ENCODE data around the gene RBP2.

DNA sequence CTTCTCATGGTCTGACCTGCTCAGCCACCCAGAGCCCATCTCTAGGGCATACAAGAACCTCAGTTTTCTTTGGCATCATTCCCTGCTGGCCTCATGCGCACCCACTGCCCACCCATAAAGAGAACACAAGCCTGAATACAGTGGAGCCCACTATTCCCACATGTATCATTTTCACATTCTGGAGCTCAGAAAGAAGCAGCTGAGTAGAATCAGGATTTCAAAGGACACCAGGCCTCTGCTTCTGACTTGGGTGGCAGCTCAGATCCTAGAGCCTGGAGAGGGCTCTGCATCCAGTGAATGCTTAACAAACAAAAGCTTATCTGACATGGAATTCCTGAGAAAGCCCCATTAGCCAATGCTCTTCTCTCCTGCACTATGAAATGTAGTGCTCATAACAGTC, 34.7 kb downstream of the RBP2 start:
- TF ChIP-seq, protein P1, sequence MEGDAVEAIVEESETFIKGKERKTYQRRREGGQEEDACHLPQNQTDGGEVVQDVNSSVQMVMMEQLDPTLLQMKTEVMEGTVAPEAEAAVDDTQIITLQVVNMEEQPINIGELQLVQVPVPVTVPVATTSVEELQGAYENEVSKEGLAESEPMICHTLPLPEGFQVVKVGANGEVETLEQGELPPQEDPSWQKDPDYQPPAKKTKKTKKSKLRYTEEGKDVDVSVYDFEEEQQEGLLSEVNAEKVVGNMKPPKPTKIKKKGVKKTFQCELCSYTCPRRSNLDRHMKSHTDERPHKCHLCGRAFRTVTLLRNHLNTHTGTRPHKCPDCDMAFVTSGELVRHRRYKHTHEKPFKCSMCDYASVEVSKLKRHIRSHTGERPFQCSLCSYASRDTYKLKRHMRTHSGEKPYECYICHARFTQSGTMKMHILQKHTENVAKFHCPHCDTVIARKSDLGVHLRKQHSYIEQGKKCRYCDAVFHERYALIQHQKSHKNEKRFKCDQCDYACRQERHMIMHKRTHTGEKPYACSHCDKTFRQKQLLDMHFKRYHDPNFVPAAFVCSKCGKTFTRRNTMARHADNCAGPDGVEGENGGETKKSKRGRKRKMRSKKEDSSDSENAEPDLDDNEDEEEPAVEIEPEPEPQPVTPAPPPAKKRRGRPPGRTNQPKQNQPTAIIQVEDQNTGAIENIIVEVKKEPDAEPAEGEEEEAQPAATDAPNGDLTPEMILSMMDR (IDR thresholded peaks at IDR 0.05): no peak
- no peak for TF ChIP-seq POLR2A (IDR thresholded peaks at IDR 0.05)

Measured in lower leg skin (tissue), 3 donors.